Activated T-cell treated with anti-CD3 and anti-CD28 coated beads for 24 hours (primary cell): ENCODE results near the gene SSUH2.
"Not testable (repeated sequence)": the region's sequence is repeated elsewhere in the genome, so short reads cannot be mapped to it uniquely, and the experiment has no call there.

ENCODE experiments used
- DNase-seq: peaks from one replicate; pipeline ENCODE4 v3.0.0-alpha.2; 2020; ENCODE audit warnings: low read depth

Gene SSUH2

GRCh38 chr3:8659242-8659641 lies 14.6 kb upstream of the SSUH2 start:
- DNase-seq, result no peak

GRCh38 chr3:8658306-8659212 lies 14.0 kb upstream of the SSUH2 start:
- DNase-seq, result no peak

GRCh38 chr3:8657804-8658305 lies 13.3 kb upstream of the SSUH2 start:
- no peak for DNase-seq

DNA sequence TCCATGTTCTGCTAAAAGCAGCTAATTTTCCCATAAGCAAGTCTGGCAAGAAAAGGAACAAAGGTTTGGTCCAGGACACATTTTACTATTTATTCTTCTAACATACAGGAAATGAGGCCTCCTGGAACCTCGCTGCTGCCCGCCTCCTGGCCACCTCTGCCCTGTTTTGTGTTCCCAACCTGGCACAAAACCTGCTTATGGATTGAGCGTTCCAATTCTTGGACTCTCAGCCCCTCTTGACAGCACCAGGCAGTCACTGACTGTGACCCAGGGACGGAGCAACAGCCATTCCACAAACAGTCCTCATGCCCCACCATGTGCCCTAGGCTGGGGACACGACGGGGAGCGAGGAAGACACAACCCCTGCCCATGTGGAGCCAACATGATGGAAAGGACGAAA lies 11.6 kb upstream of the SSUH2 start:
- no peak for DNase-seq

DNA sequence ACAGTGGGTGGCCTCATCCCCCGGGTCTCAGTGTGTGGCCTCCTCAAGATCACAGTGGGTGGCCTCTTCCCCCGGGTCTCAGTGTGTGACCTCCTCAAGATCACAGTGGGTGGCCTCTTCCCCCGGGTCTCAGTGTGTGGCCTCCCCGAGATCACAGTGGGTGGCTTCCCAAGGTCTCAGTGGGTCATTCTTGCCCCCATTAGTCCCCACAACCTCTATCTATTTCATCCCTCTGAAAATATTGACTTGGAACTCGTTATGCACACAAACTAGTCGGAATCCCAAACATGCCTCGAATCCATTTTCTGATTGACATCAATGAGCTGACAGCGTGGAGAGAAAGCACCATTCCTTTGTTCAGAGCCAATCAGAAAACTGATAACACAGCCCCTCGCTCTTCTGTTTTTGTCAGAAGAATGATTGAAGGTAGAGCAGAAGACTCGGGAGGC lies 10.8 kb upstream of the SSUH2 start:
- DNase-seq, result no peak

DNA sequence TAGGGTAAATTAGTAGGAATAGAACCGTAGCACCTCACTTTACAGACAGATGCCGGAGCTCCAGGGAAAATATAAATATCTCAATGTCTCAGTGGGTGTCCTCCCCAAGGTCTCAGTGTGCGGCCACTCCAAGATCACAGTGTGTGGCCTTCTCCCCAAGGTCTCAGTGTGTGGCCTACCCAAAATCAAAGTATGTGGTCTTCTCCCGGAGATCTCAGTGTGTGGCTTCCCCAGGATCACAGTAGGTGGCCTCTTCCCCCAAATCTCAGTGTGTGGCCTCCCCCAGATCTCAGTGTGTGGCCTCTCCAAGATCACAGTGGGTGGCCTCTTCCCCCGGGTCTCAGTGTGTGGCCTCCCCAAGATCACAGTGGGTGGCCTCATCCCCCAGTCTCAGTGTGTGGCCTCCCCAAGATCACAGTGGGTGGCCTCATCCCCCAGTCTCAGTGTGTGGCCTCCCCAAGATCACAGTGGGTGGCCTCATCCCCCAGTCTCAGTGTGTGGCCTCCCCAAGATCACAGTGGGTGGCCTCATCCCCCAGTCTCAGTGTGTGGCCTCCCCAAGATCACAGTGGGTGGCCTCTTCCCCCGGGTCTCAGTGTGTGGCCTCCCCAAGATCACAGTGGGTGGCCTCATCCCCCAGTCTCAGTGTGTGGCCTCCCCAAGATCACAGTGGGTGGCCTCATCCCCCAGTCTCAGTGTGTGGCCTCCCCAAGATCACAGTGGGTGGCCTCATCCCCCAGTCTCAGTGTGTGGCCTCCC lies 10.2 kb upstream of the SSUH2 start:
- DNase-seq, result not testable (repeated sequence)

GRCh38 chr3:8653800-8654408 lies 9.3 kb upstream of the SSUH2 start:
- no peak for DNase-seq

- no peak for DNase-seq
These were observed 7.9 kb upstream of the SSUH2 start for GRCh38 chr3:8652324-8652987.

DNA sequence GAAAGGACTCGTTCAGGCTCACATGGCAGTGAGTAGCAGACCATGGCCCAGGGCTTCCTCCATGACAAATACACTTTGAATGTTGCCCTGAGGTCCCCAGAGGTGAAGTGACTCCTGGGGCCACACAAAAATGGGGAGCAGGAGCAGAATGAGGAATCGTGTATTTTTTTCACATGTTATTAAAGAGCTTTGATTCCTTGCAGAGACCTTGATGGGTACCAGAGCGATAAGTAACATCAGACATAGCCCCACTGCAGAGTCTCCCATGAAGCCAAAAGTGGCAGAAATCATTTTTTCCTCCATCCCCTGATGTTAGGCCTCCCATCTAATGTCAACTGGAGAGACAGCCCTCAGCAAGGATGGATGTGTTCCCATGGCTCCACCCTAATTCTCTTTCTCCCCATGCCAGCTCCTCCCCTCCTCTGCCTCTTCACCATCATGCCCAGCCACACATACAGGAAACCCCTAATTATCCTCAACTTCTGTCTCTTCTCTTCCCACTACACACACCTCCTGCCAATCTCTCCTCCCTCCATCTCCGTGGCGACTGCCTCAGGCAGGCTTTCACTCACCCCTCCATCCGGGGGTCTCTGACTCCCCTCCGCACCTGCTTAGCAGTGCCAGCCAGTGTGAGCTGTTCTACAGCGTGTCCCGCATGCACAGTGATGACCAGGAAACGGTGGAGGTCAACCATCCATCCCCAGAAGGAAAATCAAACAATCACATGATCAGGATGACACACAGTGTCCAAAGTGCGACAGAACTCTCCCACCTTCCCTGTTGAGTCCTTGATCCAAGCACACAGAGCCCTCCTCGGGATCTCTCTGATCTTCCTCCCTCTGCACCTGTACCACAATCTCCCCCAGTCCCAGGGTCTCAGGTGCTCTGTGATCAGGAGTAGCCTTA lies 7.1 kb upstream of the SSUH2 start:
- no peak for DNase-seq

GRCh38 chr3:8650583-8651416 lies 6.2 kb upstream of the SSUH2 start:
- DNase-seq, result no peak

DNA sequence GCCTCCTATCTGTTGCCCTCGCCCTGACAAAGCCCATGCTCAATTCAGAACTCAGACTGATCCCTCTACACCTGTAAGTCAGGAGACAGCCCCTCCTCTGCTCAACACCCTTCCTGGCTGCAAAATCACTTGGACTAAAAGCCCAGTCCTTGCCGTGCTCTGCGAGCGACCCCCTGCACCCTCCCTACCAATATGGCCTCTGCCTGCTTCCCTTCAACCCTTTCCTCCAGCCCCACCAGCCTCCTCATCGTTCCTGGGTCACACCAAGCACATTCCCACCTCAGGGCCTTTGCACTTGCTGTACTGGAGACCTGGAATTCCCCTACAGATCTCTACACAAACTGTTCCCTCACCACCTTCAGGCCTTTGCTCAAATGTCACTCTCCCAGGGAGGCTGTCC lies 5.2 kb upstream of the SSUH2 start:
- no peak for DNase-seq

DNA sequence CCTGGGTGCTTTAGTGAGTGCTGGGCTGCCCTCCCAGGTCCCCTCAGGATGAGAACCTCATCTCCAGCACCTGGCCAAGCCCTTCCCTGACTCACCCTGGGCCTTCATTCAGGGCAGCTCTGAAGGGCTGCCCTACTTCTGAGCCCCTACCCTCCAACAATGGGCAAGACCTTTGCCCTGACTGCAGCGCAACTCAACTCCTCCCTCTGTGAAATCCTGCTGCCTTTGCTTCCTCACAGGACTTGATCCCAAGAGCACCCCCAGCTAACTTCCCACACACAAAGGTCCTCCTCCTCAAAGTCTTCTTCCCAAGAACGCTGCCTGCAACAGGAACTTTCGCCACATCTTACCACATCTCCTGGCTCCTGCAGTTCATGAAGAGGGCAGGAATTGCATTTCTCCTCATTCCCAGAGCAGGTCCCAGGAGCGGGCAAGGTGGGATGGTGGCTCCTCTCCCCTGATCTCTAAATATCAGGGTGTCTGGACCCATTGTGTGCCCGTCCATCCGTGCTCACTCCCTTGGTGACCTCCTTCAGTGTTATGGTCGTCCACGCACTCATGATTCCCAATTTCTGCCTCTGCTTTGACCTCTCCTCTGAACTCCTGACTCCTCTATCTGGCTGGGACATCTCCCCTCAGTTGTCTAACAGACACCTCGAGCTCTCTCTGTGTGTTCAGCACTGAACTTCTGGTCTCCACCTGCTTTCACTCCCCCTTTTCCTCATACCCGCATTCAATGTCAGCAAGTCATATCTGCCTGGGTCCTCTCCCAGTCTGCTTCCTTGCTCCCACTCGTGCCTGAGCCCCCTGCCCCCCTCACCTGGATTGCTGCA lies 4.5 kb upstream of the SSUH2 start:
- no peak for DNase-seq

GRCh38 chr3:8647137-8647985 lies 2.8 kb upstream of the SSUH2 start:
- no peak for DNase-seq

GRCh38 chr3:8646313-8646938 lies 1.8 kb upstream of the SSUH2 start:
- DNase-seq, result no peak

- no peak for DNase-seq
These were observed 1.1 kb upstream of the SSUH2 start for GRCh38 chr3:8645712-8646111.

DNA sequence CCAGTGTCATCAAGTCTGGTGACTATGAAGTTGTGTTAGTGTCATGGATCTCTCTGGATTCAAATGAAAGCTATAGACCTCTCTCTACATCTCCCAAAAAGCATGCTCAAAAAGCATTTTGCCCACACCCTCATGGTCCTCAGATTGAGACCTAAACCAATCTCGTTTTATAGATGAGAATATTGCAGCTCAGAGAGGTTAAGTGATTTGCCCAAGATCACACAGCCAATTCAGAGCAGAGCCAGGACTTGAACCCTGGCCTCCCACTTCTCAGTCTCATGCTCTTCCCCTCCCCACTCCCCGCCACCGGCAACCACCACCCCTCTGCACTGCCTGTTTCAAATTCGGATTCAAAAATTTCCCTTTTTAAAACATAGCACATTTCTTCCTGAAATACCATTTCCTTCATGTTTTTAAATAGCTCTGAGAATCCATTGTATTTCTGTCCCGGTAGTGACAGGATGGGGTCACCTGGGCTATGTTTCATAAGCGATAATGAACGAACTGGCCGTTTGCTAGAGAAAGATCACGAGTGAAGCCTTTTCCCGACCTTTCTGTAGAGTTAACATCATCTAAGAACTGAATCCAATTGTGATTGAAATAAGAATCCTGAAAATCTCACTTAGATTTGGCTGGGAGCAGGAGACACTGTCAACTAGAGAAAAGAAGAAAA lies 769 bp downstream of the SSUH2 start:
- no peak for DNase-seq

GRCh38 chr3:8642001-8642400 lies 2.6 kb downstream of the SSUH2 start:
- no peak for DNase-seq
